Sciatic nerve (tissue), 2 donors: ENCODE data around the gene USP30. TPM values are rescaled to one million over a fixed set of nuclear protein-coding genes. Genes with fewer than 3 reads are reported as not detected.

Experiments used
- ATAC-seq: fragments of 200-7000 bp; cut with Tn5 transposase; one replicate; pipeline ENCODE4 v1.9.1; 2020; ENCODE audit warnings: mild to moderate bottlenecking, moderate library complexity
- DNase-seq: peaks from one replicate; pipeline ENCODE4 v3.0.0-alpha.2; 2020; ENCODE audit warnings: low spot score
- intact Hi-C: fragments of 100-400 bp; cut with DNase I; formaldehyde crosslinking; loops from one replicate; pipeline ENCODE4 v1.14.2; 2022
- total RNA-seq: library from RNA; stranded (reverse); fragmentation: NEBNext Ultra II Directional; extraction: Animal tissue kit (Norgen Biotek cat#: 25700); gene quantifications from one replicate; pipeline ENCODE4 v1.2.1, GENCODE V29; 2021
- donor health status: DM: no; HTN: no; CAD: no.
- donor health status: DM: no; HTN: no; CAD: no.

The USP30 gene
- total RNA-seq, 1 donor from 2014 or later = 19.2 TPM

- DNase-seq (no peak), ATAC-seq (no peak)
- intact Hi-C loops = no loop called here
Measured at GRCh38 chr12:109088818-109089217, 36.4 kb downstream of the USP30 start.

DNA sequence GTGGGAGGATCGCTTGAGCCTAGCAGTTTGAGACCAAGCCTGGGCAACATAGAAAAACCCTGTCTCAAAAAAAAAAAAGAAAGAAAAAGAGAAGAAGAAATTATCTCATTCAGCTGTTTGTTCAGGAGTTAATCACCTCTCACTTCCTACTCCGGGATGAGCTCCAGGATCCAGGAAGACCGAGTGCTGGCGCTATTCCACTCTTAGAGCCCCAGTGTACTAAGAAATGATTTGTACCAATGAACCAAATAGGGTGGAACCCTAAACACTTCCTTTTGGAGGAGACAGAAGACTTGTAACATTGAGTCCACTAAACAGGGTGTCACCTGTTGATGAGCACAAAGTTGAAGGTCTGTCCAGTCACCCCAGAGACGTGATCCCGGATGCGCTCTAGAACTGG lies 37.3 kb downstream of the USP30 start:
- intact Hi-C loops = no loop called here
- no peak for ATAC-seq

DNA sequence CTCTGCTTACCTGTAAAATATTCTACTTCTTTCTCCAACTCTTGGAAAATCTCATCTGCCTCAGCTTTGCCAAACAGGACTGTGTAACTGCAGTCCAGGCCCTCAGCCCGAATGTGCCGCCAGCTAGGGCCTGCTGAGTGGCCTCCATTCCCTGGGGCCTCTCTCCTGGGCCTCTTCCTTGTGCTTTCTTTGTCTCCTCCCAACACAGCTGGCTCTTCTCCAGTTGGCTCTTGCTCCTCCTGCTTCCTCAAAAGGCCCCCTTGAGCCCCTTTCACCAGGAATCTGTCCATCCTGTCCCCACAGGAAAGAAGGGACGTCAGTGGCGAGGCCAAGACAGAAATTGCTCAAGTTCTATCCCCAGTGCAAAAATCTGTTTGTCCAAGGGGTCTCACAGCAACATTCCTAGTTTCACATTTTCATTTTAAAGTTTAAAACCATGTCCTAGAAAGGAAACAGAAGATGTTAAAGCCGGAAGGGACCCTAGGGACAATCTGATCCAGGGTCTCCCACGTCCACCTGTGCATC lies 40.2 kb downstream of the USP30 start:
- intact Hi-C loops = no loop called here

More for the DNA sequence above, 37.3 kb downstream of the USP30 start:
- DNase-seq = no peak

GRCh38 chr12:109093022-109093918 lies 40.9 kb downstream of the USP30 start, which contains the start of gene ALKBH2:
ALKBH2 (minus strand) TSS chr12:109093472; CDS start chr12:109092786, 686 bp downstream.
- ATAC-seq = peak; percentile 87
- DNase-seq = peak; percentile 95
- intact Hi-C loops = no loop called here

More for the DNA sequence above, 40.2 kb downstream of the USP30 start:
- ATAC-seq = no peak
- DNase-seq = no peak

DNA sequence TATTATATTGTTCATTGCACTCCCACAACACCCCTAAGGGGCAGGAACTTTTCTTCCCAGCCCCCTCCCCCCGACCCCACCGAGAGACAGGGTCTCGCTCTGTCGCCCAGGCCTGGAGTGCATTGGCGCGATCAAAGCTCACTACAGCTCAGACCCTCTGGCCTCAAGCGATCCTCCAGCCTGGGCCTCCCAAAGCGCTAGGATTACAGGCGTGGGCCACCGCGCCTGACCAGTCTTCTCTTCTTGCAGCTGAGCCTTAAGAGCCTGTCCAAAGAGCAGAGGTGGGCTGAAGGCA lies 44.7 kb downstream of the USP30 start:
- ATAC-seq = no peak
- intact Hi-C loops = no loop called here
- no peak for DNase-seq

DNA sequence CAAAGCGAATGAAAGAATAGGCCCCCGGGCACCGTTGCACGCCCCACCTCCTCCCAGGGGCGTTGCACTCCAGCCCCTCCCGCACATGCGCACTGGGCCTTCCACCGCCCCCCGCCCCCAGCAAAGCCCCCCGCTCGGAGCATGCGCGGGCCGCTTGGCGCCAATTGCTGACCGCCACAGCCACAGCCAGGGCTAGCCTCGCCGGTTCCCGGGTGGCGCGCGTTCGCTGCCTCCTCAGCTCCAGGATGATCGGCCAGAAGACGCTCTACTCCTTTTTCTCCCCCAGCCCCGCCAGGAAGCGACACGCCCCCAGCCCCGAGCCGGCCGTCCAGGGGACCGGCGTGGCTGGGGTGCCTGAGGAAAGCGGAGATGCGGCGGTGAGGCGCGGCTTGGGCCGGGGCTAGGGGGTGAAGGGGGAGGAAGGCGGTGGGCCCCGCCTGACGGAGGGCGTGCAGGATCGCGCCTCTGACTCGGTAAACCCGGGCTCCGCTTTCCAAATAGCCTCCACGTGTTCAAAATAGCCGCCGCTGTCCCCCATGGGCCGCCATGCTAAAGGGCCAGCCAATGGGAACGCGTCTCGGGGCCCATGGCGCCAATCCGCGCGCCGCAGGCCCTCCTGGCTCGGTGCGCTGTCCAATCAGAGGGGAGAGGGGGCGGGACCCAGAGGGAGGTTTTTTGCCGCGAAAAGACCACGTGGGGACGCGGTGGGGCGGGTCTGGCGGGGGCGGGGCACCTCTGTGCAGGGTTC lies 45.2 kb downstream of the USP30 start, which contains the start of gene UNG:
TSS of gene UNG (plus strand) at position 163 of the 748 bp plus-strand sequence. CDS start at position 246, 83 bp downstream.
- intact Hi-C loops = no loop called here
- DNase-seq = peak; percentile 99
- ATAC-seq = peak; percentile 98

GRCh38 chr12:109098183-109098604 lies 45.8 kb downstream of the USP30 start:
- DNase-seq (no peak), ATAC-seq (peak; percentile 70)
- intact Hi-C loops = no loop called here

DNA sequence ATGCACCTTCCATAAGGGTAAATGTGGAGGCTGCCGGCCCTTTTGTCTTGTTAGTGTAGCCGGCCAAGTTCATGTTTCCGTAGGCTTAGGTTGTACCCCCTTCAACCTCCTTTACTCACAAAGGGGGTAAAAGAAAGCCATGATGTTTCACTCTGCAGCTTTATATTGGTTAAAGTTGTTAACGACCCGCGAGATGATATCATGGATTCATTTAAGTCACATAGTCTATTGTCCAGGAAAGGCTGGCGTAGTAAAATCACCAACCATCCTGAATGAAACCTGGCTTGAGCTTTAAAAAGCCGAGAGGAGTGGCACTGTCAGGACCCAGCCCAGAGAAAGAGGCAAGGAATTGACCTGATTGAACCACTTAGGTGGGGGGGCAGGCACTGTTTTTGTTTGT lies 46.3 kb downstream of the USP30 start:
- intact Hi-C loops = no loop called here
- DNase-seq = no peak
- no peak for ATAC-seq

GRCh38 chr12:109099431-109100020 lies 47.1 kb downstream of the USP30 start:
- no peak for DNase-seq
- ATAC-seq = no peak
- intact Hi-C loops = no loop called here

GRCh38 chr12:109100741-109101140 lies 48.4 kb downstream of the USP30 start:
- DNase-seq = no peak
- no peak for ATAC-seq
- intact Hi-C loops = no loop called here

- intact Hi-C loops = no loop called here
- DNase-seq = no peak
- ATAC-seq = no peak
Measured at GRCh38 chr12:109102491-109102890, 50.1 kb downstream of the USP30 start.

DNA sequence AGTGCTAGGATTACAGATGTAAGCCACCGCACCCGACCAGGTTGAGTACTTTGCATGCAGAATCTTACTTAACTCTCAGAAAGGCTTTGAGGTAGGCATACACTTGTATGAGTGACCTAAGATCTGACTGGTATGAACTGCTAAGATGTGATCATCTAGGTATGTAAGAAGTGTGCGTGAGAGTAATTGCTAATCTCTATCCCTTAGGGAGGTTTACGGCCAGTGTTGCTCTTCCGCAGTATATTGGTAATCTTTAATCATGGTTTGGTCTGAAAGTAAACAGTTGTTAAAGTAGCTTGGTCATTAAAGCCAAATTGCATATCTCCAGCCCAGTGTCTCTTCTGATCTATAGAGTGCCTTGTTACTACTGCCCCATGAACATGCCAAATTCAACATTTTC lies 52.8 kb downstream of the USP30 start:
- ATAC-seq (no peak), DNase-seq (no peak)
- intact Hi-C loops = no loop called here

DNA sequence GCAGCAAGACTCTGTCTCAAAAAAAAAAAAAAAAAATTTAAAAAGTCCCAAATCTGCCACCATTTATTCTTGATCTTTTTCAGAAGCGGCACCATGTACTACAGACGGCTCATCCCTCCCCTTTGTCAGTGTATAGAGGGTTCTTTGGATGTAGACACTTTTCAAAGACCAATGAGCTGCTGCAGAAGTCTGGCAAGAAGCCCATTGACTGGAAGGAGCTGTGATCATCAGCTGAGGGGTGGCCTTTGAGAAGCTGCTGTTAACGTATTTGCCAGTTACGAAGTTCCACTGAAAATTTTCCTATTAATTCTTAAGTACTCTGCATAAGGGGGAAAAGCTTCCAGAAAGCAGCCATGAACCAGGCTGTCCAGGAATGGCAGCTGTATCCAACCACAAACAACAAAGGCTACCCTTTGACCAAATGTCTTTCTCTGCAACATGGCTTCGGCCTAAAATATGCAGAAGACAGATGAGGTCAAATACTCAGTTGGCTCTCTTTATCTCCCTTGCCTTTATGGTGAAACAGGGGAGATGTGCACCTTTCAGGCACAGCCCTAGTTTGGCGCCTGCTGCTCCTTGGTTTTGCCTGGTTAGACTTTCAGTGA lies 57.5 kb downstream of the USP30 start:
- DNase-seq (no peak), ATAC-seq (no peak)
- intact Hi-C loops = no loop called here

DNA sequence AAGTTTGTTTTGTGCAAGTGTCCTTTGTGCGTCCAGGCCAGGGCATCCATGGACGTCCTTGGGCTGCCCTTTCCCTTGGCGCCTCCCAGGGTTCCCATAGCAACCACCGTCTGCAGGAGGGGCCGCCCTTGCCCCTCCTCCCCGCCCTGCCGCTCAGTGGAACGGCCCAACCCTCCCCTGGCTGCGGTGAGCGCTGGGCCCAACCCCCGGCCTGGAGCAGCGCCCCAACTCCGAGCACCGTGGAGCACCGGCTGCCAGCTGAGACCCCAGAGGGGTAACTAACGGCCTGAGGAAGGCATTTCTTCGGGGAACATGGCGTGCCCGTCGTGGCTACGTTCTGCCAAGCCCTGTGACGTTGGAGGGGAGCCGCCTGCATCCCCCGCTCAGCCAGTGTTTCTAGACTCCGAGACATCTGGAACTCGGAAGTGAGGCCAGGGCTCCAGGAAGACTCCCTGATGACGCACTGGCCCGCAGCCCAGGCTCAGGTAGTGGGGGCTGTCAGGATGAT lies 58.7 kb downstream of the USP30 start:
- intact Hi-C loops = no loop called here
- DNase-seq (peak; percentile 96), ATAC-seq (peak; percentile 96)

- DNase-seq = peak; percentile 30
- intact Hi-C loops = no loop called here
- ATAC-seq = no peak
Measured at GRCh38 chr12:109112720-109113465, 60.5 kb downstream of the USP30 start.

DNA sequence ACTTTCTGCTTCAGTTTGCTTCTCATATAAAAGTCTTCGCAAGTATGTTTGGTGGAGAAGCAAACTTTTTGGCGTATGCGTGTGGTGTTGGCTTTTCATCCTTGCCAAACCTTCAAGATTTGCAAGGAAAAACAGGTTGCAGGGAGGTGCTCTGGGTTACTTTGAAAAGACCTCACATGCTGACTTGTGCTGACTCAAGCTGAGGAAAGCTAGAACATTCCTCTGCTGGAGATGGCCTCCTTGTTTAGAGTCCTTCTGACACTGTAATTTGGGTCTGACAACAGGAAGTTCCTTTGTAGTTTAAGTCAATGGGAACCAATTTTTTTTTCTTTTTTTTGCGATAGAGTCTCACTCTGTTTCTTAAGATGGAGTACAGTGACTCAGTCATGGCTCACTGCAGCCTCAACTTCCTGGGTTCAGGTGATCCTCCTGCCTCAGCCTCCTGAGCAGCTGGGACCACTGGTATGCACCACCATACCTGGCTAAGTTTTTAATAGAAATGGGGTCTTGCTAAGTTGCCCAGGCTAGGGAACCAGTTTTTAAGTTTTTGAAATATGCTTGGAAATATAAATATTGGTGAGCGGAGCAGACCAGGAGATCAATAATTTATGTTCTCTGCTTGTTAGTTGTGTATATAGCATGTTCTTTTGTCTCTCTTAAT lies 61.4 kb downstream of the USP30 start:
- ATAC-seq (no peak), DNase-seq (no peak)
- intact Hi-C loops = no loop called here

DNA sequence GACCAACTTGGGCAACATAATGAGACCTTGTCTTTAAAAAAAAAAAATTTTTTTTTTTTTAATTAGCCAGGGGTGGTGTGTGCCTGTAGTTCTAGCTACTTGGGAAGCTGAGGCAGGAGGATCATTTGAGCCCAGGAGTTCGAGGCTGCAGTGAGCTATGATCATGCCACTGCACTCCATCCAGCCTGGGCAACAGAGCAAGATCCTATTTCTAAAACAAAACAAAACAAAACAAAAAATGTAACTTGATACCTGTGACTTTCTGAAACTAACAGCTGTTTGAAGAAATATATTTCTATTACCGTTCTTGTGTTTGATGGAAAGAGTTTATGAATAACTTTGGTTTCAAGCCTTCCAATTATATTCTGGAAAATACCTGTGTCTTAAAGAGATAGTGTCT lies 62.3 kb downstream of the USP30 start:
- ATAC-seq (no peak), DNase-seq (no peak)
- intact Hi-C loops = no loop called here

- ATAC-seq = no peak
- intact Hi-C loops = no loop called here
Measured at GRCh38 chr12:109115404-109115757, 63.0 kb downstream of the USP30 start.

More at GRCh38 chr12:109115404-109115757, 63.0 kb downstream of the USP30 start:
- DNase-seq = peak; percentile 47
